Dermis microvascular lymphatic vessel endothelial cell (primary cell): Measurements from ENCODE around the gene CHD2. TPM values are rescaled to one million over a fixed set of nuclear protein-coding genes. Genes with fewer than 3 reads are reported as not detected.
"Not testable (repeated sequence)": the region's sequence is repeated elsewhere in the genome, so short reads cannot be mapped to it uniquely, and the experiment has no call there.

Source experiments
- DNase-seq, 2 donors: peaks; one replicate each; pipeline versions ENCODE4 v3.0.0 to v3.0.0-alpha.2; 2010; ENCODE audit warnings: low read depth in 2 of 2
- total RNA-seq: library from RNA; depleted of rRNA; stranded (reverse); fragments of >200 nt; gene quantifications from 2 replicates; pipeline ENCODE4 v1.2.1, GENCODE V29; 2014

CHD2 gene
- total RNA-seq, 1 donor from 2014 or later: 40.2 TPM

- DNase-seq: no peak
Measured at GRCh38 chr15:93048759-93049161, 148.6 kb downstream of the CHD2 start.

DNA sequence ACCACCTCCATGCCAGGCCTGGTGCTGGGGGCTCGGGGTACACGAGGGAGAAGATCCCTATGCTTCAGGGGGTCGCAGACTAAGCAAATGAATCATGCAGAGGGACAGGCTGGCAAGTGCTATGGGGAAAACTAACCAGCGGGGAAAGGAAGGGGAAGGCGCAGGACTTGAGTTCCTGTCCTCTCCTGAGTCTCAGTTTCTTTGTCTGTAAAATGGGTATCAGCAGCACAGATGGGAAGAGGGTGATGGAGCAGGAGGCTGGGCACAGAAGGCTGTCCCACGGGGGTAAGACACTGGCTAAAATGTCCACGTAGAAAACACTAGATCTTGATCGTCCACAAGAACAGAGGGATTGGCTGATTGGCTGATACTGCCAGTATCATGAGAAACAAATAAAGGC, 149.1 kb downstream of the CHD2 start:
- no peak for DNase-seq

DNA sequence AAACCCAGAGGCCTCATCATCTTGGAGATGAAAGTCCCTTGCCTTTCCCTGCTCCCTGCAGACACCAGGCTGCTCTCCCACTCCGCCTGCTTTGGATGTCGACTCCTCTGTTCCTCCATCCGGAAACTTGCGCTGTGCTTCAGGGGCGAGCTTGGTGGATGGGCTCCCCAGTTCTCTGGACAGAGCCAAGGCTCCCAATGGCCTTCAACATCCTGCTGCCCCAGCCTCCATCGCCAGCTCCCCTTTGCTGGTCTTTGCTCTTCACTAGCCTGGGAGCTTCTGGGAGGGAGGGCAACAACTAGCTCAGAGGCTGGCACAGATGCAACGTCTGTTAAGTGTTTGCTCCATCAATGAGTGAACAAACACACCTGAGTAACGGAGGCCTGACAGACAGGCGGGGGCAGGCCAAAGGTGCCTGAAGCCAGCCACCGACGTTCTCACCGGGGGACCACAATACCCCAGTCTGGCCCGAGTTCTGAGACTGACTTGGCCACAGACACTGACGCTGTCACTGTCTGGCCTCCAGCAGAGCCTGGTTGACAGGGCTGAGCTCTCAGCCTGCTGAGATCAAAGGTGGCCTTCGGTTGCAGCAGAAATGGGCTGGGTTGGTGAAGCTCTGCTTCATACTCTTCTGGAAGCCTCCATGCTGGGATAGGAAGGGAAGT, 149.9 kb downstream of the CHD2 start:
- no peak for DNase-seq

- DNase-seq: no peak
Measured at GRCh38 chr15:93050648-93051047, 150.5 kb downstream of the CHD2 start.

GRCh38 chr15:93051236-93052089, 151.3 kb downstream of the CHD2 start:
- DNase-seq: no peak

GRCh38 chr15:93052090-93052879, 152.2 kb downstream of the CHD2 start:
- DNase-seq: no peak

- no peak for DNase-seq
Measured at GRCh38 chr15:93055211-93055610, 155.1 kb downstream of the CHD2 start.

DNA sequence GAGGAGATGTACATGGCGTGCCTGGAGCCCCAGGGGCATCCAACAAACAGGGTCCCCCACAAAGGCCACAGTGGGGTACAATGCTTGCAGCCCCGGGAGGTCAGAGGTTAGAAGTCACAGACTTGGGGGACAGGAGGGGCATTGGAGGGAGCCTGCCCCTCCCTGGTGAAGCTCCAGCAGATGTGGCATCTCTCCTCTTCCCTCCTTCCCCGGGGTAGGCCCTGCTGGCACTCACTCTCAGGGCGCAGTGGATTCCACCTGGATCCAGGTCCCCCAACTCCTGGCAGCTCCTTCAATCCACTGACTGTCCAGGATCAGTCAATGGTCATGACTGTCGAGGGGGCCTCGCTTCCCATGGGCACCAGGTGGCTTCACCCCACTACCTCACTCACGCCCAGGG, 156.7 kb downstream of the CHD2 start:
- no peak for DNase-seq

GRCh38 chr15:93057618-93058017, 157.5 kb downstream of the CHD2 start:
- no peak for DNase-seq

GRCh38 chr15:93058128-93058527, 158.0 kb downstream of the CHD2 start:
- no peak for DNase-seq

GRCh38 chr15:93058904-93059427, 158.8 kb downstream of the CHD2 start:
- no peak for DNase-seq

- no peak for DNase-seq
Measured at GRCh38 chr15:93059442-93059841, 159.3 kb downstream of the CHD2 start.

DNA sequence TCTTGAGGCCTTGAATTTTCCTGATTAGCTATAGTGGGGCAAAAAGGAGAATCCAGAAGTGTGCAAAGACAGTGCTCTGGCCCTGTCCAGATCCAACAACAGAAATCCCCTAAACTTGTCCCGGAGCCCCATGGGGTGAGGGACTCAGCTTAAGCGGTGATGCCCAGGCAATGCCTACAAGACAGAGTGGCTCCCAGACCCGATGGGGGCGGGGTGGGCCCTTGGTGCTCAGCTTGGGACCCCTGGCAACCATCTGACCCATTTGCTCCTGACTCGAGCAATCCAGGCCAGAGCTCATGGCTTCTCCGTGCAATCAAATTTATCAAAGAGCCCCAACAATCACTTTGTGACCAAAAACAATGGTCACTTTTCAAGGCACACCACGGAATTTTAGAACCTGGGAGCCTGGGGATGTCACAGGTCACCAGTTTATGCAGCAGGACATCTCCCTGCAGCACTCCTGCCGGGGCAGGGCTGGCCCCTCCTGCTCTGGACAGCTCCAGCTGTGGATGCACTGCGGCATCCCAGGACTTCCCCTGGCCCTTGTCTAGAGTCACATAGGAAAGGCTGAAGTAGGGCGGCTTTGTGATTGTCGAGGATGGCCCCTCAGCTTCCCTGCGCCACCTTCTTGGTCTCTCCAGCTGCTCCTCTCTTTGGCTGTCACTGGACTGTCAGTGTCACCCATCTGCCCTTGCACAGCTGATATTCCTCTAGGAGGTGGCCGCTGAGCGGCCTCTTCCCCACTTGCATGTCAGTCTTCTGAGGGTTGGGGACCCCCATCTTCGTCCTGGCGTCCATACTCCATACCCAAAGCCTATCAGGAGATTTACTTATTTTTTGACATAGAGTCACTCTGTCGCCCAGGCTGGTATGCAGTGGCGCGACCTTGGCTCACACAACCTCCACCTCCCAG, 160.5 kb downstream of the CHD2 start:
- no peak for DNase-seq

- DNase-seq: not testable (repeated sequence)
Measured at GRCh38 chr15:93062628-93063261, 162.6 kb downstream of the CHD2 start.

- DNase-seq: no peak
Measured at GRCh38 chr15:93063262-93063671, 163.1 kb downstream of the CHD2 start.

DNA sequence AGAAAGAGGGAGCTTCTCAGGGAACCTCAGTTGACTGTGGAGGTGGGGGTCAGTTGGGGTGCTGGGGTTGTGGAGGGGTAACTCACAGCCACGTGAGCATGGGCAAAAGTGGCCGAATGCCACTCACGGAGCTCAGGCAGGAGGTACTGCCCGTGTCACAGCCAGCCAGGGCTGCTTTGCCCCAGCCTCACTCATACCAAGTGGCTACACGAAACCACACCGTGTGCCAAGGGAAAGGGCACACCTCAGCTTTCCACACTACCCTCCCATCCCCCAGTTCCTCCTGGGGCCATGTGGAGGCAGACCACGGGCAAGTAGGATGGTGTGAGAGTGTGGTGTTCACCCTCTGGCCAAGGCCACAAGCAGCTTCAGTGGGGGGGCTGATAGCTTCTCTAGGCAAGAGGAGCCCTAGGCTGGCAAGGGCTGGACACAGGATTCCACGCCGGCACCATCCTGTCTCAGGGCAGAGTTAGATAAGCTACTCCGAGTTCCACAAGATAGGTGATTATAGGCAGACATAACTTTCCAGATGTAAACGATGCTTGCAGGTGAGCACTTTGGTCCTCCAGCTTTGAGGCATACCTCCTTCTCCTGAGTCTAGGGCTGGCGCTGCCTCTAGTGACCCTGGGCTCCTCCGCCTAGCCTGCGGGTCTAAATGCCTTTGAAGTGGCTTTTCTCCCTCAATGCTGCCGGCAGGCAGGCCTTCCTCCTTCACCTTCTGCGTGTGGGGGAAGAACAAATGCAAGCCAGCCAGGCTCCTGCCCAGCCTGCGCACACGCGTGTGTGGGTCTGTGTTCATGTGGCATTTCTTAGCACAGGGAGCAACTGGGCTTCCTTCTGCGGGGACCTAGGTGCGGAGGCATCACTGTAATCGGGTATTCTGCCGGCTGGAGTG, 163.9 kb downstream of the CHD2 start:
- DNase-seq: no peak

GRCh38 chr15:93065641-93066045, 165.5 kb downstream of the CHD2 start:
- no peak for DNase-seq

DNA sequence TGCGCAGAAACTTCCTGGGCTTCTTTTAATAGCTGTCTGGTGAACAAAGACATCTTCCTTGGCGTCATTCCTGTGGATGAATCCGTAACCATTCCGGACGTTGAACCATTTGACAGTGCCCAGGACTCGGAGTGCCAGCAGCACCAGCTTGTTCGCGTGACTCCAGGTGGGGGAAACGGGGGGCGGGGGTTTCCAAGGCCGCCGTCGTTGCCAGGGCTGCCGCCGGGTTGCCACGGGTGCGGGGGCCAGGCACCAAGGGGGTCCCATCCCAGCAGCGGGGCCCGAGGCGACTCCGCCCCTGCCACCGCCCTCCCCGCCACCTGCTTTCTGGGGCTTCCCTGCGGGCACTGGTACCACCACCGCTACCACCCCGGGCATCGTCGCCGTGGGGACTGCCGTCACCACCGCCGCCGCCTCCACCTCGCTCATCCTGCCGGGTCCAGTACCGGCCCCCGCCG, 166.1 kb downstream of the CHD2 start:
- DNase-seq: no peak
